ELF-1 (cell line): ENCODE results near the gene RNF39.
"Not testable (repeated sequence)": the region's sequence is repeated elsewhere in the genome, so short reads cannot be mapped to it uniquely, and the experiment has no call there.

Experiments
- DNase-seq: peaks from one replicate; pipeline ENCODE4 v3.0.0-alpha.2; 2016; ENCODE audit warnings: low read depth, low spot score

RNF39 gene, protein sequence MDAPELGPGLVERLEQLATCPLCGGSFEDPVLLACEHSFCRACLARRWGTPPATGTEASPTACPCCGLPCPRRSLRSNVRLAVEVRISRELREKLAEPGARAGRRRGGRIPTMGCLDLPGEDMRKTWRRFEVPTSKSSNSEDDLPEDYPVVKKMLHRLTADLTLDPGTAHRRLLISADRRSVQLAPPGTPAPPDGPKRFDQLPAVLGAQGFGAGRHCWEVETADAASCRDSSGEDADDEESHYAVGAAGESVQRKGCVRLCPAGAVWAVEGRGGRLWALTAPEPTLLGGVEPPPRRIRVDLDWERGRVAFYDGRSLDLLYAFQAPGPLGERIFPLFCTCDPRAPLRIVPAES

DNA sequence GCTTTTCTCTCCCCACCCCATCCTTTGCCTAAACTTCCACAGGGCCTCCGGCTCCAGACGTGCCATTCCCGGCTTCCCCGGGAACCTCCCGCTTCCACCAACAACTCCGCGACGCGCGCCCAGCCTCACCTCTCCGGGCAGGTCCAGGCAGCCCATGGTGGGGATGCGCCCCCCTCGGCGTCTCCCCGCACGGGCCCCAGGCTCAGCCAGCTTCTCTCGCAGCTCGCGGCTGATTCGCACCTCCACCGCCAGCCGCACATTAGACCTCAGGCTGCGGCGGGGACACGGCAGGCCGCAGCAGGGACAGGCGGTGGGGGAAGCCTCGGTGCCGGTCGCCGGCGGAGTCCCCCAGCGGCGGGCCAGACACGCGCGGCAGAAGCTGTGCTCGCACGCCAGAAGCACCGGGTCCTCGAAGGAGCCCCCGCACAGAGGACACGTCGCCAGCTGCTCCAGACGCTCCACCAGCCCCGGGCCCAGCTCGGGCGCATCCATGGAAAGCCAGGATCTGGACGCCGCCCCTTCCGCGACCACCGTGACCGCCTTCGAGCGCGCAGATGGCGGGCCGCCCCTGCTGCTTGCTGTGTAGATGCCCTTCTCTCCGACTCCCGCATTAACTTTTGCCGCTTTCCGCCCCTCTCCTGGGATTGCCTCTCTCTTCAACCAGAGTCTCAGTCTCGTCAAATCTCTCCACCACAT lies at the start of gene RNF39:
RNF39 (minus strand) TSS at position 676 of the 696 bp plus-strand sequence; CDS start at position 492, 184 bp downstream.
- DNase-seq = peak; percentile 25

DNA sequence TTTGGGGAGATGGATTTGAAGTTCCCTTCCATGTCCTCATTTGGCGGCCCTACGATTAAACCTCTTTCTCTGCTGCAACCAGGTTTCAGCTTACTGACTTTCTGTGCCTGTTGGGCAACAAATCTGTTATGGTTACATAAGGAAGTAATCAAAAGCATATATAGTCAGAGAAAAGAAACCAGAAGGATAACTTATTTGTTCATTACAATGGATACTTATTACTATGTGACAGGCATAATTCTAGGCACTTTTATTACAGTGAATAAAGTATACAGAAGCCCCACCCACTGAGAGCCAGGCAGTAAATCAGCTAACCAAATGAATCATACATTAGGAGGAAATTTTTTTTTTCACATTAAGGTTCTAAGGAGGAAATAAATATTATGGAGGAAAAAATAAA lies 46.9 kb upstream of the RNF39 start:
- DNase-seq = no peak

DNA sequence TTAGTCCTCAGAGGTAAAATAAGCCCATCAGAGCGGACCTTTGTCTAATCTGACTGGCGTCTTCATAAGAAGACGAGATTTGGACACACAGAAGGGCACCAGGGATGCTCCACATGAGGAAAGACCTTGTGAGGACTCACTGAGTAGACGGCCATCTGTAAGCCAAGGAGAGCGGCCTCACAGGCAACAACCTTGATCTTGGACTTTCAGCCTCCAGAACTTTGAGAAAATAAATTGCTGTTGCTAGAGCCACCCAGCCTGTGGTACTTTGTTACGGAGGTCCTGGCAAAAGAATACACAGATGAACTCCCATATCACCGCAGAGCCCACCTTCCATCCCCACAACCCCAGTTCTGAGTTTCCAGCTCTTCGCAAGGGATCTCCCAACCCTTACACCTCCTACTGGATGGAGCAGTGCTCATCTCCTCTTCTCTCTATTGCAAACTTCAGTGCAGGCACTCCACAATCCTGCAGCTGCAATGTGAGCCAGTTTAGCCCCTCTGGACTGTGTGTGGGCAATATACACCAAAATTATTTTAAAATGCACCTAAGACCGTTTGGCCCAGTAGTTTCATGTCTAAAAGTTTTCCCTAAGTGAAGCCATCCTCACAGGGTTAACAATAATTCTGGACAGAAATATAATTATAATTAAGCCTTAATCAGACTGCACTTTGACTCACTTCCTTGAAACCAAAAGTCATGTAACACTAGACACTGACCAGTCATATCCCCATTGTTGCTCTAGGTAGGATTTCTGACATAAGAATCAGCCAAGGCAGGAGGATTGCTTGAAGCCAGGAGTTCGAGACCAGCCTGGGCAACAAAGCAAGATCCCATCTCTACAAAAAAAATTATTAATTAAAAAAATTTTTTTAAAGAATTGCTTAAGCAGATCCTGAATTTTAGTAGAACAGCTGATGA lies 46.1 kb upstream of the RNF39 start:
- no peak for DNase-seq

DNA sequence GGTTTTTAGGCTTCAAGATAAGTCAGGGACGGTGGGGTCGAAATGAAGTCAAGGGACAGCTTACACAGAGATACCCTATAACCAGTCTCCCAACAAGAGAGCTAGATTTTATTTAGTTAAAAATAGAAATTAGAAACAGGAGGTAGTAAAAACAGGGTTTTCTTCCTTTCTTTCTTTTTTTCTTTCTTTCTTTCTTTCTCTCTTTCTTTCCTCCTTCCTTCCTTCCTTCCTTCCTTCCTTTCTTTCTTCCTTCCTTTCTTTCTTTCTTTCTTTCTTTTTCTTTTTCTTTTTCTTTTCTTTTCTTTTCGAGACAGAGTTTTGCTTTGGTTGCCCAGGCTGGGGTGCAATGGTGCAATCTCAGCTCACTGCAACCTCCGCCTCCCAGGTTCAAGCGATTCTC lies 43.1 kb upstream of the RNF39 start:
- DNase-seq = not testable (repeated sequence)

DNA sequence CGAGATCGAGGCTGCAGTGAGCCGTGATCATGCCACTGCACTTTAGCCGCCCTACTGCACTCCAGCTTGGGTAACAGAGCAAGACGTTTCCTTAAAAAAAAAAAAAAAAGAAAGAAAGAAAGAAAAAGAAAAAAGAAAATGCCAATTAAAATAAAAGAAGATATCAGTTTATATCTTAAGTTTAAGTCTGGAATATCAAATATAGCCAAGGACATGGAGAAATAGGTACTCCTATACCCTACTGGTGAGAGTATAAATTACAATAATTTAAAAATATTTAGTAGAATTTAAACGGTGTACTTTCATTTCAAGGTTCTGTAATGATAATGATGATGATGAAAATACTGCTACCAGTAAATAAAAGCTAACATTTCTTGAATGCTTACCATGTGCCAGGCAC lies 41.2 kb upstream of the RNF39 start:
- DNase-seq = no peak

DNA sequence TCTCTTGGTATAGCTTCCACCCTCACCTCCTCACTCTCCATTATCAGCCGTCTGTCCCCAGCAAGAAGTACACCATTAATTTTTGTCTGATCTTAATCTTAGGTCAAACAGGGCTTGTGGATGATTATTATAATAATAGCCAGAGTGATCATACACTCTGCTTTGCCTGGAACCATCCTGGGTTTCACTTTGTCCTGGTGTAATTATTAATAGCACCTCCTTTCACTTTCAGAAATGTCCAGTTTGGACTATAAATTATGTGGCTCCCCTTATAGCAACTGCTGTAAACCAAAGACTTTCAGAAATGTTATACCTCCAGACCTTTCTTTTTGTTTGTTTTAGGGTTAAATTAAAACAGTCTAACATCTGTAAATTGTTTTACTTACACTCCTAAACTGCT lies 38.3 kb upstream of the RNF39 start:
- DNase-seq = no peak

DNA sequence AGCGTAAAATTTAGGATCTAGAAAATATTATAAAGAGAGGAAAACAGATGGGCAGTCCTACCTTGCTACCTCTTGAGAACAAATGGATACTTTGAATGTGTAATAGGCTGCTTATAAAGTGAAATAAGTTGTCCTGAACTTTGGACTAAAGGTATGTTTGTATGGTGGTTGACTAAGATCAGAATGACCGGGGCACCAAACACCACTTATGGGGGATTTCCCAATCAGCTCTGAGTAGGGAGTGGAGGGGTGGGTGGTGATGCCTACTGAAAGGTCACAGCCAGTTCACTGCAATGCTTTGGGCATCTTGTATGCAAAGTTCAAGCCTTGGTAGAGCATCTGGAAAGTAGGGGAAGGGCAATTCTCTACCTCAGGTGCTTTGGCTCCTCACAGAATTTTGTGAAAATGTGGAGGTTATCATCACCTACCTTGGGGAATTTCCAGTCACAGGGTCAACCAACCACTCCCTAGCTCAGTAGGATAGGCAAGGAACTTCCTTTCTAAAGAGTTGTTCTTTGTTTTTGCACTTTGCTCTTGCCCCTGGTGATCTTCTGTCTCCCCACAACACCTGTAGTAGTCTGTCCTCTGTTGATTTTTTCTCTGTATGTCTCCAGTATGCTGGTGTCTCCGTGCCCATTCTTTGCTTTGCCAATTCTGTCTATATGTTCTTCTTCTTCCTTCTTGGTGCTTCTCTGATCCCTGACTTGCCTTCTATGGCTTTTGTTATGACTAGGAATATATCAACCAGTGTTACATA lies 37.6 kb upstream of the RNF39 start, which contains the start of gene TRIM31:
TRIM31 (minus strand) TSS at position 88 of the 757 bp plus-strand sequence. CDS start 285 bp downstream, outside the sequence.
- DNase-seq = no peak

DNA sequence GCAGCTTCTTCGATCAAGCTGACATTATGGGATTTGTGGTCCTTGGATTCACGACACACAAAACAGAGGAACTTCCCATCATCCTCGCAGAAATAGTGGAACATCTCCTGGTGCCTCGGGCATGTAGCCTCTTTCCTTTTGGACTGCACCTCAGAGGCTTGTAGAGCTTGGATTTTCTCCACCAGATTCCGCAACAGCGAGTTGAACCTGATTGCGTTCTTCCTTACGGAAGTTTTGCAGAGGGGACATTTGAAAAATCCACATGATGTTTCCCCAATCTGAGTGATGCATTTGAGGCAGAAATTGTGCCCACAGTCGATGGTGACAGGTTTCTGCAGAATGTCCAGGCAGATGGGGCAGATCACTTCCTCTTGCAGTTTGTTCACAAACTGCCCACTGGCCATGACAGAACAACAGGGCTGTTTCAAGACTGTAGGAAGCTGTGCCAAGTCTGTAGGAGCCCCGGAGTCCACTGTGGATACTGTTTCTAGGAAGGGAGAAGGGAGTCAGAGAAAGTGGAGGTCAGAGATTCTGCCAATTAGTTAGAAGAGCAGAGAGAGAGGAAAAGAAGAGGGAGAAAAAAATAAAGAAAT lies 36.9 kb upstream of the RNF39 start:
- DNase-seq = no peak

DNA sequence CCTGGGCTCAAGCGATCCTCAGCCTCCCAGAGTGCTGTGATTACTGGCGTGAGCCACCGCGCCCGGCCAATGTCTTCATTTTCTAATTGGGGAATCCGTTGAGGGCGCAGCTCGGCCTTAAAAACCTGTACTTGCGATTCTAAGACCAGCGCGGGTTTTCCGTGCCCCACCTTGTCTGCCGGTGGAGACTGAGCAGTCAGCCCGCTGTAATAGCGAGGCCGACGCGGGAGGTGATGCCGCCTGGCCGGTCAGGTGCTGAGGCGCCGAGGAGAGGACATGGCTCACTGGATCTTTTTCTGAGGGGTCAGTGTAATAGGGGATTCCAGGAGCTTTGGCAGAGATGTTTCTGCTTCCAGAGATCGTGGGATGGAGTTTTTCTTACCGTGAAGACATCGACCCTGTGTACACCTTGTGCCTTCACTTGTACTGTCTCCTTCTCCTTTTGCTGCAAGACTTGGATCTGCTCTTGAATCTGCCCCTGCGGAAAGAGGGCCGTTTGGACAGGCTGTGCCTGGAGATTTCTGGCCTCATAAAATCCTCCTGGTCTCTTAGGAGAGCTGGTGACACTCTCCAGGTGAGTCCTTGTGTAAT lies 35.8 kb upstream of the RNF39 start:
- no peak for DNase-seq

DNA sequence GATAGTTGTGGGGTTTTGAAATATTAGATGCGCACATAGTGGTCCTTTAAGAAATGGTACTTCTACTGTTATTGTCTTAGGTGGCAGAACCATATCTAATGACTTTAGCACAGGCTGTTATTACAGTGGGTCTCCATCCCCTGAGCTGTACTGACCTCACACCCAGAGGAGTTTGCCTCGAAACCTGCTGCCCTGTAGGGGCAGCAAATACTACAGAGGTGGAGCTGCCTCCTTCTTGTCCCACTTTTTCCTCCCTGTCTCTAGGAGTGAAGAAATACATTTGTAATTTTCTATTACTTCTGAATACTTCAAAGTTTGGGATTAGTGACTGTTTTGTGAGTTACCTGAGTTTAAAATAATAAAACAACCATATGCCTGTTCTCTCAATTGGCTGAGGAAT lies 29.1 kb upstream of the RNF39 start:
- no peak for DNase-seq

DNA sequence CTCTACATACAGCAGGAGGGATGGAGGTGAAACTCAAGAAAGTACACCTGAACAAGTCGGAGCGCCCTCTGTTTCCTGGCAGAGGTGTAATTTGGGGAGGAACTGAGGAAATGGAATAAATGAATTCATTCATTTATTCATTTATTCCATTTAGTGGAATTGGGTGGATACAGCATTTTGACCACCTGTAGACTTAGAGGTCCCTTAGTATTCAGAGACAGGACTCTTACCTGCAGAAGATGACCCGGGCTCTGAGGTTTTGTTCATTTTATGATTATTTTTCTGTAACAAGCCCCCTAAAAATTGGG lies 28.3 kb upstream of the RNF39 start:
- DNase-seq = no peak

DNA sequence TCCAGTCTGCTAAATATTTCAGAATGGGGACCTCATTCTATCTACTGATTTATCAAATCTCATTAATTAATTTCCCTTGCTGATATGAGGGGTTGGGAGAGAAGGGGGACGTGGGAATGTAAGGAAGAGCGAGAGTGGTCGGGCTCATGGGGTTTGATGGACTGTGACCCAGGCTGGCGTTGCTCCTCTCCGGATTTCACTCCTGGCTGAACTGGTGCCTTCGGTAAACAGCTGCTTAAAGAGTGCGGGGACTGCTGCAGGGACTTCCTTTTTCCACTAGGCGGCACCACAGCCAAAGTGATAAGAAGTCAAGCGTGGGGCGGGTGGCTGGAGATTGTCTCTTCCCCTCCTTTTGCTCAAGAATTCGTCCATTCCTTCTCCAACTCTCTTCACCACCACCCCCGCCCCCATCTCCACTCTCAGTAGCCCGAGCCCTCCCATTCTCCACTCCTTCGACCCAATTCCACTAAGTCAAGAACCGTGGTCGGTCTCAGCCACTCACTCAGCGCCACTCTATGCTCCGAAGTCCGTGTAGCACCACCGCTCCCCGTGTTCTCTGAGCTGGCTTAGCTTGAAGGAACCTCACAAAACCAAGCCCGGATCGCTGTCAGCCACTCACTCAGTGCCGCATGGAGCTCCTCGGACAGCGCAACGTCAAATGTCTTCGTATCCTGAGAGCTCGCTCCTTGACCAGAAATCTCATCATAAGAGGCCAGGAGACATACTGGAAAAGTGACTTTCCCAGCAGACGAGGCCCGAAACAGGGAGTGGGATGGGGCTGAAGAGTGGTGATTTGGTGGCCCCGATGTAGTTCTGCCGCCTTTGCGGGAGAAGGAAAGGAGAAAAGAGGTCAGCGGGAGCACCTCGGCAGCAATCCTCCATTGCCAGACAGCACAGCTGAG lies 27.7 kb upstream of the RNF39 start:
- DNase-seq = peak; percentile 91

DNA sequence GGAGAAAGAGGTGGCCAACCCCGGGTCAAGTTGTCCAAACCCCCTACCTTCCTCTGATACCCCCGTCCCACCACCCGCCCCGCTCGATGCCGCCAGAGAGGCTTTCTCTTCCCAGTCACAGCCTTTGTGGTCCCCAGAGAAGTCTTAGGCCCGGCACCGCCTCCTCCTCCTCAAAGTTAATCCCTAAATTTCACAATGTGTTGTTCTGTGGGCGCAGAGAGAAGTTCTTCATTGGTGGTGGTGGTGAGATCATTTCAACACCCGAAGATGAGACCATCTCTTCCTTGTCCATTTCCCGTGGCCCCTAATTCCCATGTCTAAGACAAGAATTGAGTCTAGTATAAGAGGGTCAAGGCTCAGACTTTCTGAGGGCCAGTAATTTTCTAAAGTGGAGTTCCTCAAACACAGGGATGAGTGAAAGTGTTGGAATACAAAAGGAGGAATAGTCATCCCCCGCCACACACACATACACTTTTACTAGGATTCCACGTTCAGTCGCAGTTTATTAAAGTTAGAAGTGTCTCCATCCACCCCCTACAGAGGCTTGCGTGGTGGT lies 26.9 kb upstream of the RNF39 start:
- no peak for DNase-seq

DNA sequence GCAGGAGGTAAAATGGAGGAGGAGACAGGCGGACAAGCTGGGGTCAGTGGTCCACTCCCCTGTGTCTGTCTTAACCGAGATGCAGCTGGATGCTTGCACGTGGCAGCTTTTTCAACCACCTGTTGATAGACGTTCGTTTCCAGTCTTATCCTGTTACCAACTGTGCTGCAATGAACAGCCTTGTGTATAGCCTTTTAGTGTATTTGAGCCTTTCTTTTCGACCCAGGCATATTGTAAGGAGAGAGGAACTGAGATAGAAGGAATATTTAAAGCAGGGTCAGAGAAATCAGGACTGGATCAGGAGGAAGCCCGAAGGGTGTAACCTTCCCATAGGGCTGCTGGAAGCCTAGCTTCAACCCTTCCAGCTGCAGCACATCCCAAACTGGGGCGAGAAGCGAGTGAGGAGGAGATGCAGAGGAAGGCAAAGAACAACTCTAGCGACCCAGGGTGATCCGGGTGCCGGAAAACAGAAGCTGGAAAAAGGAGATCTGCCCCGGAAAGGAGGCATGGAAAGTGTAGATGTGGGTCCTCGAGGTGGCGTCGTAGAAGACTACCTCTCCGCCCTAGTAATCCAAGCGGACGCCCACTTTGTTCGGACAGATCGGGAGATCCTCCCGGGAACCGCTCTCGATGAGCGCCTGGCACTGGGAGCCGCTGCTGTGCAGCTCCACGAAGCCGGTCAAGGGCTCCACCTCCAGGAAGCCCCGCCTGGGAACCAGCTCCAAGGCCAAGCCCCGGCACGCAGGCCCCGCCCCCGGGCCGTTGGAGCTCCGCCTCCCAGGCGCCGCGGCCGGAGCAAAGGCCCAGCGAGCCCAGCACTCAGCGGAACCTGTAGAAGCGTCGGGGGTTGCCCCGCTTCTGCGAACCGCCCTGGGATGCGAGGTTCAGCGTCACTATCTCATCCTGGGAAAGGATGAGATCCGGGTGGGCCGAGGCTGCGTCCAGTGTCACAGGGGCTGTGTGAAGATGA lies 26.2 kb upstream of the RNF39 start:
- DNase-seq = peak; percentile 86

DNA sequence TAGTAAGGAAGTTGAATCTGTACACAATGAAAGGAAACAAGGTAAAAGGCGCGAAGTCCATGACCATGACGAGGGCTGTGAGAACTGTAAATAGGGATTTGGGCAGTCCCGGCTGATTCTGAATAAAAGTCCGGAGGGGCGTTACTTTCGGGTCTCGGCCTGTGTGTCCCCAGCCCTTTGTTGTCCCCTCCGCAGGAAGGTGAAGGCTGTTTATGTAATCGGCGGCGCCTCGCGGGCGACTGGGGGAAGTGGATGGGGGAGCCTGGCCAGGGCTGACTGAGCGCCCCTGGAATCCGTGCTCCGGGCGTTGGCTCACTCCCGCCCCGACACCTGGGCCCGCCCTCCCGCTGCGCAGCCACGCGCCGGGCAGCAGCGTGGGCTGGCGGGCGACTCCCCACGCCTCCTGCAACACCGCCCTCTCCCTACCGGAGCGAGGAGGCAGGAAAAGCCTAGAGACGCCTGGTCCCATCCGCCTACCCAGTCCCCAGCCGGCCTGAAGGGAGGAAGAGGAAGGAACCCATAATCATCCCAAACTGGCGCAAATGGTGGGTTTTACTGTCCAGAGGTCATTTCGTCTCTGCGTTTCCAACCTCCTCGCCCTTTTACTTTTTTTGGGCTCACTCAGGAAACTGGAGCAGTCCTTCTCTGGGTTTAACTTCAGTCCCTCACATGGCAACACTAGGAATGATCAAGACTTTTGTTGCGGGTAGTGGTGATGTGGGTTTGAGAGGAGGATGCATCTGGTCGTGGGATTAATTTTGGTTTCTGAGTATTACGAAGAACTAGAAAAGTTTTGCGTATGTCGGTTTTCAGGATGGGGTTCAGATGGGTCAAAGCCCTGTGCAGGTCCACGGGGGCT lies 25.2 kb upstream of the RNF39 start:
- DNase-seq = peak; percentile 36

DNA sequence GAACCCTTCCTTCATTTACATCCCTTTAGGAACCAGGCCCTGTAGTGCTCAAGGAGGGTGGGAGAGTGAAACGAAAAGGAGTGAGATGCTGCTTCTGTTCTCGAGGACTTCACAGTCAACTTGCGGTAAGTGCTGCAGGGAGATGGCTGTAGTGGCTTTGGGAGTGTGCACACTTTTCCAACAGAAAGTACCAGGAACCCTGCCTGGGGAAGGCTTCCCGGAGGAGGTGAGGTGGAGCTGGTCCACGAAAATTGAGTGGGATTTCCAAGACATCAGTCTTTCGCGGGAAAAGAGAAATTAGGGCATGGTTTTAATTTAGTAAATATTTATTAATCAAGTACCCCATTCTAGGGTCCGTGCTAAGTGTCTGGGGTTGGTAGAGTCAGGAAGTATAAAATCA lies 24.6 kb upstream of the RNF39 start:
- DNase-seq = no peak
